ENCODE measurements around the gene CALM1.

Gene CALM1

DNA sequence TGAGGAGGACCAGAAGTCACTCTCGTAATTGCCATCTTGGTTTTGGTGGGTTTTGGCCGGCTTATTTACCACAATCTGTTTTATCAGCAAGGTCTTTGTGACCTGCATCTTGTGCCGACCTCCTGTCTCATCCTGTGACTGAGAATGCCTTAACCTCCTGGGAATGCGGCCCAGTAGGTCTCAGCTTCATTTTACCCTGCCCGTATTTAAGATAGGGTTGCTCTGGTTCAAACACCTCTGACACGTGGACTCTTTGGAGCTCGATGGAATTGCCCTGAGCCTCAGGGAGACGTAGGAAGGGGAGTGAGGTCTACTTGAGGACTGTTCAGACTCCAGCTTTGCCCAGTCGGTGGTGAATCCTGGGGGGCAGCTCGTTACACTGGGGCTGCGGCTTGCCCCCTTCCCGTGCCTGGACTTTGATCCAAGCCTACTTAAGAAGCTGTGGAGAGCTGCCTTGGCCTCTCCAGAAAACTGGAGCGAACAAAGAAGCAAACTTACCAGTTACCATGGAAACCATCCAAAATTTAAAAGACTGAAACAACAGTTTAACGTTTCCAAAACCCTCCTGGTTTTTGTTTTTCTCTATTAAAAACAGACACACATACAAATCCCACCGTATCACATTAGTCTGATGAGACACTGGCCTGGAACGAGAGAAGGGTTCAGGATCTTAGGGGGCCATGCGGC lies 28.0 kb downstream of the CALM1 start:
- Histone ChIP-seq H3K79me2 (ENCODE audit: insufficient read depth, low read length) (no peaks in the 10 kb centered on the region), H3K36me3 (ENCODE audit: insufficient read depth, low read length) (no peaks in the 10 kb centered on the region), H3K9me3 (ENCODE audit: insufficient read depth, low read depth, low read length) (no peaks in the 10 kb centered on the region), H3K27me3 (ENCODE audit: insufficient read depth, low read length, poor library complexity, severe bottlenecking) (no peaks in the 10 kb centered on the region), H3K9ac (ENCODE audit: low read depth, low read length, poor library complexity, severe bottlenecking) (no peak overlapping the region), H3K4me3 (ENCODE audit: low read length, poor library complexity, severe bottlenecking) (no peak overlapping the region), H3K4me1 (ENCODE audit: insufficient read depth, low read length, poor library complexity, severe bottlenecking) (no peaks in the 10 kb centered on the region), H2AFZ (ENCODE audit: low read length) (no peak overlapping the region), H3F3A (ENCODE audit: low read depth) (no peaks in the 10 kb centered on the region), H4K20me1 (ENCODE audit: insufficient read depth, low read length, poor library complexity, severe bottlenecking) (no peaks in the 10 kb centered on the region), H3K9me2 (replicated peaks; ENCODE audit: low read depth, low read length) (no peaks in the 10 kb centered on the region), H3K4me2 (ENCODE audit: low read depth, low read length, poor library complexity, severe bottlenecking) (no peak overlapping the region)
- TF ChIP-seq, protein P1, sequence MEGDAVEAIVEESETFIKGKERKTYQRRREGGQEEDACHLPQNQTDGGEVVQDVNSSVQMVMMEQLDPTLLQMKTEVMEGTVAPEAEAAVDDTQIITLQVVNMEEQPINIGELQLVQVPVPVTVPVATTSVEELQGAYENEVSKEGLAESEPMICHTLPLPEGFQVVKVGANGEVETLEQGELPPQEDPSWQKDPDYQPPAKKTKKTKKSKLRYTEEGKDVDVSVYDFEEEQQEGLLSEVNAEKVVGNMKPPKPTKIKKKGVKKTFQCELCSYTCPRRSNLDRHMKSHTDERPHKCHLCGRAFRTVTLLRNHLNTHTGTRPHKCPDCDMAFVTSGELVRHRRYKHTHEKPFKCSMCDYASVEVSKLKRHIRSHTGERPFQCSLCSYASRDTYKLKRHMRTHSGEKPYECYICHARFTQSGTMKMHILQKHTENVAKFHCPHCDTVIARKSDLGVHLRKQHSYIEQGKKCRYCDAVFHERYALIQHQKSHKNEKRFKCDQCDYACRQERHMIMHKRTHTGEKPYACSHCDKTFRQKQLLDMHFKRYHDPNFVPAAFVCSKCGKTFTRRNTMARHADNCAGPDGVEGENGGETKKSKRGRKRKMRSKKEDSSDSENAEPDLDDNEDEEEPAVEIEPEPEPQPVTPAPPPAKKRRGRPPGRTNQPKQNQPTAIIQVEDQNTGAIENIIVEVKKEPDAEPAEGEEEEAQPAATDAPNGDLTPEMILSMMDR (conservative IDR thresholded peaks at IDR 0.05; ENCODE audit: low read length): no peak
- no peak for TF ChIP-seq EZH2phosphoT487 (IDR thresholded peaks at IDR 0.05; ENCODE audit: borderline replicate concordance)

DNA sequence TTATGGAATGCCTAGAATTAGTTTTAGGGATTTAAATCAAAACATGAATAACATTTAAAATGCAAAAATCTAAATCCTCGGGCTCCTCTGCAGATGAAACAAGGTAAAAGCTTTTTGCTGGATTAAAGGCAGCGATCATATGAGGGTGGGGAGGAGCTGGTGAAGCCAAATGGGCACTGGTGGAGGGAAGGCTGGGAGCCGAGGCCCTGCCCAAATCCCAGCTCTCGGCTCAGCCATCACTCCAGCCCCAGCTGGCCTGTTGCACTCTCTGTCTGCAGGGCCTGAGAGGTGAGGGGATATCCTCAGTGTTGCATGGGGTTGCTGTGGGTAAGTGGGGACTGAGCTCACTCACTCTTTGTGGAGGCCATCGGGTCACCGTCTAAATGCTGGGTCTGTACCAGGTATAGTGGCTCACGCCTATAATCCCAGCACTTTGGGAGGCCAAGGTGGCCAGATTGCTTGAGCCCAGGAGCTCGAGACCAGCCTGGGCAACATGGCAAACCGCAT lies 28.6 kb downstream of the CALM1 start:
- H2AFZ ChIP-seq (ENCODE audit: low read length): no peak overlapping the region
- TF ChIP-seq, protein P1 (conservative IDR thresholded peaks at IDR 0.05; ENCODE audit: low read length): no peak
- TF ChIP-seq EZH2phosphoT487 (IDR thresholded peaks at IDR 0.05; ENCODE audit: borderline replicate concordance): no peak
- H3K79me2 ChIP-seq (ENCODE audit: insufficient read depth, low read length): no peaks in the 10 kb centered on the region
- no peaks in the 10 kb centered on the region for H3F3A ChIP-seq (ENCODE audit: low read depth)
- H3K27me3 ChIP-seq (ENCODE audit: insufficient read depth, low read length, poor library complexity, severe bottlenecking): no peaks in the 10 kb centered on the region
- H3K4me1 ChIP-seq (ENCODE audit: insufficient read depth, low read length, poor library complexity, severe bottlenecking): no peaks in the 10 kb centered on the region
- no peaks in the 10 kb centered on the region for H3K36me3 ChIP-seq (ENCODE audit: insufficient read depth, low read length)
- H3K4me3 ChIP-seq (ENCODE audit: low read length, poor library complexity, severe bottlenecking): no peak overlapping the region
- no peaks in the 10 kb centered on the region for H3K9me2 ChIP-seq (replicated peaks; ENCODE audit: low read depth, low read length)
- no peaks in the 10 kb centered on the region for H4K20me1 ChIP-seq (ENCODE audit: insufficient read depth, low read length, poor library complexity, severe bottlenecking)
- no peak overlapping the region for H3K9ac ChIP-seq (ENCODE audit: low read depth, low read length, poor library complexity, severe bottlenecking)
- H3K9me3 ChIP-seq (ENCODE audit: insufficient read depth, low read depth, low read length): no peaks in the 10 kb centered on the region
- no peak overlapping the region for H3K4me2 ChIP-seq (ENCODE audit: low read depth, low read length, poor library complexity, severe bottlenecking)

DNA sequence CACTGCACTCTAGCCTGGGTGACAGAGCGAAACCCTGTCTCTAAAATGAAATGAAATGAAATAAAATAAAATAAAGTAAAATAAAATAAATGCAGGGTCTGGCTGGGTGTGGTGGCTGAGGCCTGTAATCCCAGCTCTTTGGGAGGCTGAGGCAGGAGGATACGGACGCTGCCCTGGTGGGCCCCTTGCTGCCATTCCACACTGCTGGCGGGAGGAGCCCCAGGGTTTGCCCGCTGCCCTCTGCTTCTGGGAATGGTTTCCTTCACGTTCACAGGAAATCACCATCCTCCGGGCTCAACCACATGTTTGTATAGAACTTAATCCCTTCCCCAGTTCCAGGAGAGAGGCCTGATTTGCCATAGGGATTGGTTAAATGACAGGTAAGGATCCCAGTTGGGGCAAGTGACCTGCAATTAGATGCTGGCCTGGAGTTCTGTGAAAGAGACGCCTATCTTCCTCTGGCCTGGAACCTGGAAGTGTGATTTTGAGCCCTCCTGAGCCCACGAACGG lies 29.3 kb downstream of the CALM1 start:
- Histone ChIP-seq H3K36me3 (ENCODE audit: insufficient read depth, low read length) (no peaks in the 10 kb centered on the region), H3K9ac (ENCODE audit: low read depth, low read length, poor library complexity, severe bottlenecking) (no peak overlapping the region), H3K79me2 (ENCODE audit: insufficient read depth, low read length) (no peaks in the 10 kb centered on the region), H4K20me1 (ENCODE audit: insufficient read depth, low read length, poor library complexity, severe bottlenecking) (no peaks in the 10 kb centered on the region), H3K9me2 (replicated peaks; ENCODE audit: low read depth, low read length) (no peaks in the 10 kb centered on the region), H3K9me3 (ENCODE audit: insufficient read depth, low read depth, low read length) (no peaks in the 10 kb centered on the region), H3K4me2 (ENCODE audit: low read depth, low read length, poor library complexity, severe bottlenecking) (no peak overlapping the region), H2AFZ (ENCODE audit: low read length) (no peak overlapping the region), H3F3A (ENCODE audit: low read depth) (no peaks in the 10 kb centered on the region), H3K27me3 (ENCODE audit: insufficient read depth, low read length, poor library complexity, severe bottlenecking) (no peaks in the 10 kb centered on the region), H3K4me1 (ENCODE audit: insufficient read depth, low read length, poor library complexity, severe bottlenecking) (no peaks in the 10 kb centered on the region), H3K4me3 (ENCODE audit: low read length, poor library complexity, severe bottlenecking) (no peak overlapping the region)
- TF ChIP-seq, protein P1 (conservative IDR thresholded peaks at IDR 0.05; ENCODE audit: low read length): no peak
- TF ChIP-seq EZH2phosphoT487 (IDR thresholded peaks at IDR 0.05; ENCODE audit: borderline replicate concordance): no peak
